Lower leg skin (tissue), 4 donors: ENCODE measurements around the gene STX5. TPM values are rescaled to one million over a fixed set of nuclear protein-coding genes. Genes with fewer than 3 reads are reported as not detected.

Experiments used
- DNase-seq, 2 donors: peaks; one replicate each; pipeline ENCODE4 v3.0.0-alpha.2; 2019; ENCODE audit warnings: low spot score in 2 of 2
- H3K4me3 ChIP-seq: fragments of 200-600 bp; sonication (generic); 2 replicates; pipeline ENCODE4 v1.5.1; 2017; ENCODE audit warnings: mild to moderate bottlenecking, low read depth; ENCODE audit not compliant: poor library complexity, severe bottlenecking
- POLR2A ChIP-seq, 2 donors: fragments of 450-650 bp; IDR thresholded peaks; one replicate each; pipeline ENCODE4 v1.6.1; 2016 to 2017; ENCODE audit warnings: antibody characterized with exemption in 2 of 2, mild to moderate bottlenecking in 1 of 2, moderate library complexity in 1 of 2
- WGBS, 2 donors: methylation state at CpG; one replicate each; pipeline ENCODE4 v1.1.5; 2018; 5-methylcytosine and 5-hydroxymethylcytosine counted together
- intact Hi-C: fragments of 100-400 bp; cut with DNase I; formaldehyde crosslinking; loops from one replicate; pipeline ENCODE4 v1.15.0; 2023; ENCODE audit warnings: low total_unique reads
- total RNA-seq, 4 donors: library from RNA; depleted of rRNA; stranded (reverse); fragments of >200 nt; gene quantifications; one replicate each; pipeline ENCODE4 v1.1.0, GENCODE V29; 2016
- TF ChIP-seq, protein P1 (sequence below), 3 donors: fragments of 450-650 bp; IDR thresholded peaks; one replicate each; pipeline ENCODE4 v1.5.1; 2016; ENCODE audit warnings: antibody characterized with exemption in 3 of 3, mild to moderate bottlenecking in 3 of 3, moderate library complexity in 2 of 3

STX5 gene
- total RNA-seq, 4 donors from 2014 or later, result 30.0 to 47.4 (median 38.4) TPM

- intact Hi-C loops, result loop anchor here (10.0 kb wide), 1 partner anchor 63 kb away; the partner anchor contains the start of gene TMEM223
- no peak for DNase-seq
Measured at GRCh38 chr11:62858201-62858600, 26.4 kb upstream of the STX5 start.

GRCh38 chr11:62857541-62857982 lies 25.7 kb upstream of the STX5 start:
- WGBS, 2 donors, result 54 to 60% methylated on average over 2 of the region's 2 CpGs
- DNase-seq, result no peak
- intact Hi-C loops, result loop anchor here (10.0 kb wide), 1 partner anchor 63 kb away; the partner anchor contains the start of gene TMEM223

More at GRCh38 chr11:62858201-62858600, 26.4 kb upstream of the STX5 start:
- 60 to 63% methylated on average over 7 of the region's 7 CpGs for WGBS, 2 donors
- no peak overlapping the region for H3K4me3 ChIP-seq
- no peak for TF ChIP-seq POLR2A (IDR thresholded peaks at IDR 0.05)
- TF ChIP-seq, protein P1, sequence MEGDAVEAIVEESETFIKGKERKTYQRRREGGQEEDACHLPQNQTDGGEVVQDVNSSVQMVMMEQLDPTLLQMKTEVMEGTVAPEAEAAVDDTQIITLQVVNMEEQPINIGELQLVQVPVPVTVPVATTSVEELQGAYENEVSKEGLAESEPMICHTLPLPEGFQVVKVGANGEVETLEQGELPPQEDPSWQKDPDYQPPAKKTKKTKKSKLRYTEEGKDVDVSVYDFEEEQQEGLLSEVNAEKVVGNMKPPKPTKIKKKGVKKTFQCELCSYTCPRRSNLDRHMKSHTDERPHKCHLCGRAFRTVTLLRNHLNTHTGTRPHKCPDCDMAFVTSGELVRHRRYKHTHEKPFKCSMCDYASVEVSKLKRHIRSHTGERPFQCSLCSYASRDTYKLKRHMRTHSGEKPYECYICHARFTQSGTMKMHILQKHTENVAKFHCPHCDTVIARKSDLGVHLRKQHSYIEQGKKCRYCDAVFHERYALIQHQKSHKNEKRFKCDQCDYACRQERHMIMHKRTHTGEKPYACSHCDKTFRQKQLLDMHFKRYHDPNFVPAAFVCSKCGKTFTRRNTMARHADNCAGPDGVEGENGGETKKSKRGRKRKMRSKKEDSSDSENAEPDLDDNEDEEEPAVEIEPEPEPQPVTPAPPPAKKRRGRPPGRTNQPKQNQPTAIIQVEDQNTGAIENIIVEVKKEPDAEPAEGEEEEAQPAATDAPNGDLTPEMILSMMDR (IDR thresholded peaks at IDR 0.05), result no peak

GRCh38 chr11:62856333-62856895 lies 24.6 kb upstream of the STX5 start:
- no peak for DNase-seq
- WGBS, 2 donors, result 9% methylated on average over 18 to 19 of the region's 20 CpGs
- TF ChIP-seq, protein P1 (IDR thresholded peaks at IDR 0.05), result no peak
- no peak for TF ChIP-seq POLR2A (IDR thresholded peaks at IDR 0.05)
- intact Hi-C loops, result loop anchor here (10.0 kb wide), 1 partner anchor 62 kb away; the partner anchor contains the start of gene TMEM223
- peak overlapping the region; percentile 28 for H3K4me3 ChIP-seq

More at GRCh38 chr11:62857541-62857982, 25.7 kb upstream of the STX5 start:
- H3K4me3 ChIP-seq, result no peak overlapping the region
- TF ChIP-seq, protein P1 (IDR thresholded peaks at IDR 0.05), result no peak
- TF ChIP-seq POLR2A (IDR thresholded peaks at IDR 0.05), result no peak

GRCh38 chr11:62855571-62856332 lies 23.9 kb upstream of the STX5 start:
- intact Hi-C loops, result loop anchor here (10.0 kb wide), 1 partner anchor 61 kb away; the partner anchor contains the start of gene TMEM223
- peak overlapping the region; percentile 96 for H3K4me3 ChIP-seq
- DNase-seq, result peak; percentile 95 to 99
- TF ChIP-seq, protein P1 (IDR thresholded peaks at IDR 0.05), result no peak
- TF ChIP-seq POLR2A (IDR thresholded peaks at IDR 0.05), result peak in 1 of 2 donors; percentile 85
- WGBS, 2 donors, result 0% methylated on average over 48 to 53 of the region's 54 CpGs

GRCh38 chr11:62854825-62855570 lies 23.1 kb upstream of the STX5 start:
- peak overlapping the region; percentile 96 for H3K4me3 ChIP-seq
- DNase-seq, result no peak
- intact Hi-C loops, result loop anchor here (10.0 kb wide), 1 partner anchor 60 kb away; the partner anchor contains the start of gene TMEM223
- TF ChIP-seq POLR2A (IDR thresholded peaks at IDR 0.05), result no peak
- TF ChIP-seq, protein P1 (IDR thresholded peaks at IDR 0.05), result no peak
- WGBS, 2 donors, result 3 to 4% methylated on average over 15 of the region's 15 CpGs
